ENCODE results near the gene PATJ.

The PATJ gene

DNA sequence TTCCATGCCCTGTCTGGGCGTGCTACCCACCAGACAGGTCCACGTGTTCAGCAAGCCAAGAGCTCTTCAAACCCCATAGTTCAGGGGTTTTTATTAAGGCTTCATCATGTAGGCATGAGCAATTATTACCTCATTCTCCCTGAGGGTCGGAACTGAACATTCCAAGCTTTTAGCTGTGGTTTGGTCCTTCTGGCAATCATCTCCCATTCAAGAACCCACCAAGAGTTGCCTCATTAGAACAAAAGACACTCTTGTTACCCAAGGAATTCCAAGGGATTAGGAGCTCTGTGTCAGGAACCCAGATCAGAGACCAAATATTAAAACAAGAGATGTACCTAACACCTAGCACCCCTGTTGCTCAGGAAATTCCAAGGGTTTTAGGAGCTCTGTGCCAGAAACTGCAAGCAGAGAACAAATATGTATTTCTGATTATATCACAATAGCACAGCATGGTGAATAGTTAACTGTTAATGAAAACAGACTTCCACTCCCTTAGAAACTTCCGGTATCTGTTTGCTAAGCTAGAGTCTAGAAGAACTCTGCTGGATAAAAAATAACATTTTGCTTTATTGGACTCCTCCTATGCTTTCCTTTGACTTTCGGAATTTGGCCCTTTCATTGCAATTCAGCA is 251.2 kb downstream of the PATJ start:
- DNase-seq: no peak

- DNase-seq: no peak
Measured at GRCh38 chr1:61995641-61996040, 253.4 kb downstream of the PATJ start.

- no peak for DNase-seq
Measured at GRCh38 chr1:61997123-61997522, 254.8 kb downstream of the PATJ start.

- DNase-seq: no peak
Measured at GRCh38 chr1:62003777-62004176, 261.5 kb downstream of the PATJ start.

- DNase-seq: no peak
Measured at GRCh38 chr1:62006690-62007089, 264.4 kb downstream of the PATJ start.

- no peak for DNase-seq
Measured at GRCh38 chr1:62011006-62011405, 268.7 kb downstream of the PATJ start.

- no peak for DNase-seq
Measured at GRCh38 chr1:62012095-62012494, 269.8 kb downstream of the PATJ start.

DNA sequence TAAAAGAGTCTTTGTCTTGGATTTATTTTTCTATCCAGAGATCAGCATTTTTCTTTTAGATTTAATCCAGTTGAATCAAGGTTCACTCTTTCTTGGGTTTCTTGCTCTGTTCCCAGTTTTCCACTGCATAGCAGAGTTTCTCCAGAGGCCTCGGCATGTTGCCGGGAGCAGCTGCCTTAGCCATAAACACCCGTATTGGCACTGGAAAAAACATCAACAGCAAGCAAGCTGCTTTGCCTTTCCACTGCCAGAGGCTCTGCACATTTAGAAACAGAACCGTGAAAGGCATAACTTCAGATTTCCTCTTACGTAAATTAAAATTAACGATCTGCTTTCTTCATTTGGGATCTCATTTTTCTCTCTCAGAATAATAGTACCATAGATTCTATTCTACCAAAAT is 270.6 kb downstream of the PATJ start:
- DNase-seq: no peak

DNA sequence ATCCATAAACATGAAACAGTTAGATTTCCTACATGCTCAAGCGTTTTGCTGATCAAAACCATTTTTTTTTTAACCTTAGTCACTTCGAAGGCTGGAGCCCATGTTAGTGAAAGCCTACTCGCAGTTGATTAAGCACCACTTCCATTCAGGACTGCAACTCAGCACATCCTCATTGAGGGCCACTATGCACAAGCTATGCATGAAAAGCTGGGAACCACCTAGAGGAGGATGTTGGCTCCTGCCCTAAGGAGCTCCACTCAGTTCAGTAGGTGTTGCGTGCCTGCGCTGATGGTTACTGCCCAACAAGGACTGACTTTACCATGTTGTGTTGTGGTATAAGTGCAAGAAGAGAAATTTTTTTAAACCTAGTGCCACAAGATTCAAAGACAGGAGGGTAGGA is 271.0 kb downstream of the PATJ start:
- no peak for DNase-seq

DNA sequence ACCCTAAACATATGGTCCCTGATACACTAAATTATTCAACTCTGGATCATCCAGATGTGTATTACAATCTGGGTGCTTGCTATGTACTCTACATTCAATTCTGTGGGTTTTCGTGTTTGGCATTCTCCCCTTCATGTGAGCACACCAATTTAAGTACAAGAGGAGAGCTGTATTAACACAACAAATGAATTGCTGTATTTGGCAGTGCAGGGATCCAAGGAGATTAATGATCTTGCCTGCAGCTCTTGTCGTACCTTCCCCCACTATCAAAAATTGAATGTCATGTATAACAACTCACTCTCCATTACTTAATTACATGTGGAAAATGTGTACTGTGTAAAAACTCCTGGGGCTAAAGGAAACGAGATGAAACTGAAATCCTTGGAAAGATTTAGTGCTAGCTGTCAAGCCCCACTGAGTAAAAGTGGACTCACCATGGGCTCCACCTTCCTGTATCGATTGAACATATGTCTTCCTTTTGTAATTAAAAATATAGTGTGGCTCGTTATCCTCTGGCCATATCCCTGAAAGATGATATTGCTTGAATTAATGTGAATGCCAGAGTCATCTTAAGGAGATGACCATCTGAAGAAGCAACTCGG is 280.2 kb downstream of the PATJ start:
- DNase-seq: no peak

GRCh38 chr1:62024690-62025089 is 282.4 kb downstream of the PATJ start:
- DNase-seq: peak; percentile 81

DNA sequence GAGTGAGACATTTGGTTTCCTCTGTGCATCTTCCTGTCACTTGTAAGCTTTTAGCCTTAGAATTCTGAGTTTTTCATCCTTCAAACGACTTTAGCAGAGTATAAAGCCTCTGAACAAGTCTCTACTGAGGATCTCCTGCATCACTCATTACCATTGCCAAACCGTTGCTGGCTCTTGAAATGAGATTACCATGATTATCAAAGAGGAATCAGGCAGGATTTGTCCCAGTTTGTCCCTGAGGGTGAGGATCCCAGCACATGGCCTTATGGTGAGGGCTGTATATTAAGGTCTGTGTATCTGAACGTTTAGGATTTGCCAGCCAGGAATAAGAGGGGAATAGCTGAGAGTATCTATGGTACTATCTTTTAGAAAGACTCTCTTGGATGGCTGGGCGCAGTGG is 282.9 kb downstream of the PATJ start:
- no peak for DNase-seq

GRCh38 chr1:62025892-62026291 is 283.6 kb downstream of the PATJ start:
- DNase-seq: no peak

GRCh38 chr1:62029704-62030103 is 287.4 kb downstream of the PATJ start:
- DNase-seq: no peak

DNA sequence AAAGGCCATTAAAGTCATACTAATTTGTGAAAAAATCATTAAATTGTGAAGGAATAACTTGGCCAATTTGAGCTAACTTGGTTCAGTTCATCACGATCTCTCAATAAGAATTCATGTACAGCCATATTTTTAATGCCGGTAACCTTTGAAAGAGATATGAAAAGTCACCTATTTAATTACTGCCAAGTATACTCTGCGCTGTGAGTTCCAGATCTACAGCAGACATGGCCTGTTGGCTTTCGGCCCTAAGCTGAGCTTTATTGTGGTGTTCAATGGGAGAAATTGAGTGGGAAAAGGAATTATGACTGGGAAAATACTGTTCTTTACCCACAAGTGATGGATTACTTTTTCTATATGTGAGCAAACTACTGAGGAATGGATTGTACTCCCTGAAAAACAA is 292.5 kb downstream of the PATJ start:
- no peak for DNase-seq

DNA sequence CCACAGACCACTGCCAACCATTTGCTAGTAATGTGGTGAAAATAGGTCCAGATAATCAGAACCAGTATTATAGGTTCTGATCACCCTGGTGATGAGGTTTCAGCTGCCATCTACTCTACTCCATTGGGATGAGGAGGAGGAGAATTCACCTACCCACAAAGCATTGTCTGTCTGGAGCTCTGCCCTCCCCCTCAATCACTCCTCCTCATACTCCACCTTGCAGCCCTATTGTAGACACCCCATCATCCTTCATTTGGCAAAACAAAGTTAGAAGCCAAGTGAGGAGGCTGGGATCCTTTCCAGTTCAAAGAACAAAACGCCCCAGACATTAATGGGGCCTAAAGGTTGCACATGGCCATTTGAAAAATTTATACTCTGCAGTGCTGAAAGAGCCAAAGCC is 295.0 kb downstream of the PATJ start:
- no peak for DNase-seq

DNA sequence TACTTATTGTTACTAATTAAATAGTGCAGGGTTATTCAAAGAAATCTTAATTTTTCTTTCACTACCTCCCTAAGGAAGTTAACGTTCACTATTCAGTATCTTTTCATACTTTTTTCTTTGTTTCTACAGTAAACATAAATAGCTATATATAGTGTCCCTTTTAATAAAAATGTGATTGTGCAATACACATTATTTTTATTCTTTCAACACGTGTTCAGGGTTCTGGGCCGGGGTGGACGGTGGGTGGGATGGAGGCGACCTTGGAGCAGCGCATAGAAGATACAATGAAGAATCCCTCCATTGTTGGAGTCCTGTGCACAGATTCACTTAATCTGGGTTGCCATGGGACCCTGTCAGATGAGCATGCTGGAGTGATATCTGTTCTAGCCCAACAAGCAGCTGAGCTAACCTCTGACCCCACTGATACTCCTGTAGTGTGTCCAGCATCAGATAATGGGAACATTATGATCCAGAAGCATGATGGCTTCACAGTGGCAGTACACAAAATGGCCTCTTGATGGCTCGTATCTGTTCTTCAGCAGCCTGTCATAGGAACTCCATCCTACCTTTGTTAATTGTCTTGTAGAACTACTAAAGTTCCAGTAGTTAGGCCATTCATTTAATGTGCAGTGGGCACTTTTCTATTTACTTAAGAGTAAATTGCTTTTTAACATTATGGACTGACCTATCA is 296.5 kb downstream of the PATJ start:
- no peak for DNase-seq

DNA sequence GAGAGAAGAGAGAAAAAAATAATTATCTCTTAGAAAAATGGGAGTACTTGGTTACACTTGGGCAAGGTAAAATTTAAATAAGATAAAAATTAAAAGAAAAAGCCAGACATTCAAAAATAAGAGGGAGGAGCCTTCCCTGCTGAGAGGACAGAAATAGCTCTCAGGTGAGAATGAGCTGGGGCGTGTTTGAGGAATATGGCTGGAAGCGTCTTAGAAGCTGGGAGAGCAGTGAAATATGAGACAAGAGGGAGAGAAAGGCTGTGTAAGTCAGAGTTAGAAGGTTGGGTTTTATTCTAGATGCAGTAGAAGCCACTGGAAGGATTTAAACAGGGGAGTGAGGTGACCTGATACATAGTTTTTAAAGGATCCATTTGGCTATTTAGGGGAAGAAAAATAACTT is 298.2 kb downstream of the PATJ start:
- no peak for DNase-seq

- no peak for DNase-seq
Measured at GRCh38 chr1:62040973-62041372, 298.7 kb downstream of the PATJ start.

DNA sequence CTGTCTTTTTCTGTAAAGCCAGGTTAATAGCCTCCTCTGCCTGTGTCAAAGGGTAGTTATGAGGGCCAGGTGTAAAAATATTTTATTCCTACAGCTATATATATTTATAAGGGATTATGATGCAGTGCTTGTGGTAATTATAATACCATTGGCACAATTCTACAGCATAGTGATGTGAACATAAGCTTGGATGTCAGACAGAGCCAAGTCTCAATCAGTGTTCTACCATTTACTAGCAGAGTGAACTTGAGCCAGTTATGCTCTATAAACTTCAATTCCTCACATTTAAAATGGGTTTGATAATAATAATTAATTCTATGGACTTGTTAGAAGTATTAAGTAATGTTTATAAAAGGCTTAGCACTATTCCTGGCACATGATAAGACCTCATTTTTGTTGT is 300.9 kb downstream of the PATJ start:
- no peak for DNase-seq

- peak; percentile 77 for DNase-seq
Measured at GRCh38 chr1:62045574-62045973, 303.3 kb downstream of the PATJ start.

- no peak for DNase-seq
Measured at GRCh38 chr1:62046927-62047326, 304.6 kb downstream of the PATJ start.

GRCh38 chr1:62050165-62050564 is 307.9 kb downstream of the PATJ start:
- DNase-seq: no peak

DNA sequence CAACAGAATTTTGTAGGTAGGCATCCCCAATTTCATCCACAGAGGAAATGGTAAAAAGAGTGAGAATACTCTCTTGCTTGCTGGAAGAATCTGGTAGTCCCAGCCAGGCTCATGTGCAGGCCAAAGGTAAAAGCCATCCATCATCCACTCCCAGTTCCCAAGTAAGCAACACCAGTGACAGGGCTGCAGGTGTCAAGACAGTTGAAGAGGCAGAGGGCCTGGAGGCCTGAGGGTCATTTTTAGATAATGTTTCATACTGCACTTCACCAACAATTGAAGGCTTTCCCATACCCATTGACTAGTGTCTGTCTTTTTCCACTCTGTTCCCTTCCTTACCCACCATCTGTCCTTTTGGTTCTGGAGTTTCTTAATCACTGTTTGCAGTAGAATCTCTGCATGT is 310.7 kb downstream of the PATJ start:
- DNase-seq: no peak

DNA sequence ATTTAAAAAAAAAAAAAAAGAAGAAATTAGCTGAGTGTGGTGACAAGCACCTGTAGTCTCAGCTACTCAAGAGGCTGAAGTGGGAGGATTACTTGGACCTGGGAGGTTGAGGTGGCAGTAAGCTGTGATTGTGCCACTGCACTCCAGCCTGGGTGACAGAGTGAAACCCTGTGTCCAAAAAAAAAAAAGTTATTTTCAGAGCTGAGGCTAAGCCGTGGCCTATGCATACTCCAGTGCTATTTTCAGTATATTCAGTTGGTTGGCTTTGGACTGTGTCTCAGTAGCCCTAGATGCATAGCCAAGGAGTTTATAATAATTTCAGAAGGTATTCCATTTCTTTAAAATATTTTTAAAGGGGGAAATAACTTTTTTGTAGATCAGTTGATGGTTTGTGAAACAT is 311.9 kb downstream of the PATJ start:
- DNase-seq: no peak

Measured in NCI-H2029 (cell line).